ENCODE data around the gene PPP2R2C.

The PPP2R2C gene

DNA sequence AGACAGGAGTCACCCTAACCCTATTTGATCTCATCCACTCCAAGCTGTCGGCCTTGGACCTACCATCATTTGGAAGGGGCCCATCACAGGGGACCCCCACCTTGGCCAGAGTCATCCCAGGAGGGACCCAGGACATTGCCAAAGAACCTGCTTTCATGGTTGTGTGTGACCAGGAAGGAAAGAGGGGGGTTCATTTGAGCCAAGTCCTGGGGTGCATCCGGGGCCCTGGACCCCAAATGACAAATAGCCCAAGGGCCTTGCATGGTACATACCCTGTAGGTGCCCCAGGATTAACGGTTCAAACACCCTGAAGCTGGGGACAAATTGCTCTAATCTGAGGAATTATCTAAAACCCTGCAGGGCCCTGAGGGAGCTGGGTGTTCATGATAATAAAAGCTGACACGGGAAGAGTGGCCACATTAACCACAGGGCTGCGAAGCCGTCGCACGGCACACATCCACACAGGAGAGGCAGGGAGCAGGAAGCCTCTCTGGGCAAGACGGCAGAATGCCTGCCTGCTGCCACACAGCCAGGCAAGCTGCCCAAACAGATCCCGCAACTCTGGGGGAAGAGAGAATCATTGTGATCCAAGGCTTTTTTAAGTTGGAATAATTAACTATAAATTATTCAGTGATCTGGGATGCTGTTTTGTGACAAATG lies 28.2 kb upstream of the PPP2R2C start:
- Mint-ChIP-seq H3K27ac (no peak overlapping the region), H3K4me3 (no peak overlapping the region), H3K4me1 (ENCODE audit: low read depth) (no peaks in the 10 kb centered on the region), H3K9me3 (peaks cover 18% of the 10 kb centered on the region), H3K27me3 (ENCODE audit: low read depth) (peaks cover 6% of the 10 kb centered on the region), H3K36me3 (ENCODE audit: low read depth) (no peaks in the 10 kb centered on the region)

- Mint-ChIP-seq H3K36me3 (ENCODE audit: low read depth) (no peaks in the 10 kb centered on the region), H3K27me3 (ENCODE audit: low read depth) (peaks cover 6% of the 10 kb centered on the region), H3K4me1 (ENCODE audit: low read depth) (no peaks in the 10 kb centered on the region), H3K4me3 (no peak overlapping the region), H3K9me3 (peaks cover 9% of the 10 kb centered on the region), H3K27ac (no peak overlapping the region)
These were observed 26.8 kb upstream of the PPP2R2C start for GRCh38 chr4:6499238-6499600.

DNA sequence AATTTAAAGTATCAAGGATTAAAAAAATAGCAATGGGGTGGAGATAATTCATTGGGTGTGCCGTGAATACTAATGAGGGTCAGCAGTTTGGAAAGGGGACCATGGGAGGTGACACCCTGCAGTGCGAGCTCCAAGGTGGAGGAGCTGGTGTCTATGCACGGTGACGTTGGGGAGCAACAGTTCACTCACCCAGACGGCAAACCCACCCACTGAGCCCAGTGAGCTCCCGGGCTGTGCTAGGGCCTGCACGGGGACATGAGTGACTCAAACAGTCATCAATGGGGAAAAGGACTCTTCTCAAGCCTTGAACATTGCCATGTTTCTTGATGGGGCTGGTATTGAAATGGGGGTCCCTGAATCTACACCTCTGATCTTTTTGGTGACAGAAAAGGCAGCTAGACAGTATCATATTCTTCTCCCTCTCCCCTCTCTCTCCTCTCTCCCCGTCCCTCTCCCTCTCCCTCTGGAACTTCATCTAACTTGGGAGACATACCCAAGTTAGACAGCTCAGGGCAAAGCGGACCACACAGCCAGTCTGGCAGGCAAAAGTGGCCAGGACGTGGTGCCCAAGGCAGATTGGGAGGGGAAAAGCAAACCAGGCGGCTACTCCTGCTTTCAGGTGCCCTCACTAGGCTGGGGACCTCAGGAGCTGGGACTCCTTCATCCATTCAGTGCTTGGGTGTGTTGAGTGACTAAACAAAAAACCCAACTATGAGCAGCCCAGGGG lies 26.3 kb upstream of the PPP2R2C start:
- H3K4me3 Mint-ChIP-seq: no peak overlapping the region
- peaks cover 6% of the 10 kb centered on the region for H3K27me3 Mint-ChIP-seq (ENCODE audit: low read depth)
- H3K4me1 Mint-ChIP-seq (ENCODE audit: low read depth): no peaks in the 10 kb centered on the region
- peaks cover 3% of the 10 kb centered on the region for H3K9me3 Mint-ChIP-seq
- H3K36me3 Mint-ChIP-seq (ENCODE audit: low read depth): no peaks in the 10 kb centered on the region
- no peak overlapping the region for H3K27ac Mint-ChIP-seq

- peaks cover 6% of the 10 kb centered on the region for H3K27me3 Mint-ChIP-seq (ENCODE audit: low read depth)
- no peak overlapping the region for H3K27ac Mint-ChIP-seq
- H3K36me3 Mint-ChIP-seq (ENCODE audit: low read depth): no peaks in the 10 kb centered on the region
- no peak overlapping the region for H3K4me3 Mint-ChIP-seq
- no peaks in the 10 kb centered on the region for H3K4me1 Mint-ChIP-seq (ENCODE audit: low read depth)
- no peaks in the 10 kb centered on the region for H3K9me3 Mint-ChIP-seq
These were observed 25.4 kb upstream of the PPP2R2C start for GRCh38 chr4:6497796-6498195.

GRCh38 chr4:6495736-6496135 lies 23.3 kb upstream of the PPP2R2C start:
- Mint-ChIP-seq H3K4me1 (ENCODE audit: low read depth) (no peaks in the 10 kb centered on the region), H3K36me3 (ENCODE audit: low read depth) (no peaks in the 10 kb centered on the region), H3K27me3 (ENCODE audit: low read depth) (peaks cover 6% of the 10 kb centered on the region), H3K9me3 (peaks cover 3% of the 10 kb centered on the region), H3K27ac (no peak overlapping the region), H3K4me3 (no peak overlapping the region)

- H3K27ac Mint-ChIP-seq: no peak overlapping the region
- no peaks in the 10 kb centered on the region for H3K36me3 Mint-ChIP-seq (ENCODE audit: low read depth)
- no peaks in the 10 kb centered on the region for H3K4me1 Mint-ChIP-seq (ENCODE audit: low read depth)
- peaks cover 6% of the 10 kb centered on the region for H3K27me3 Mint-ChIP-seq (ENCODE audit: low read depth)
- H3K9me3 Mint-ChIP-seq: peaks cover 3% of the 10 kb centered on the region
- no peak overlapping the region for H3K4me3 Mint-ChIP-seq
These were observed 22.8 kb upstream of the PPP2R2C start for GRCh38 chr4:6495296-6495590.

- Mint-ChIP-seq H3K4me3 (no peak overlapping the region), H3K27me3 (ENCODE audit: low read depth) (peaks cover under 1% of the 10 kb centered on the region), H3K9me3 (peaks cover 3% of the 10 kb centered on the region), H3K36me3 (ENCODE audit: low read depth) (no peaks in the 10 kb centered on the region), H3K27ac (no peak overlapping the region), H3K4me1 (ENCODE audit: low read depth) (no peaks in the 10 kb centered on the region)
These were observed 22.2 kb upstream of the PPP2R2C start for GRCh38 chr4:6494431-6495295.

- H3K4me1 Mint-ChIP-seq (ENCODE audit: low read depth): no peaks in the 10 kb centered on the region
- H3K27me3 Mint-ChIP-seq (ENCODE audit: low read depth): peaks cover 4% of the 10 kb centered on the region
These were observed 21.4 kb upstream of the PPP2R2C start for GRCh38 chr4:6493658-6494304.

DNA sequence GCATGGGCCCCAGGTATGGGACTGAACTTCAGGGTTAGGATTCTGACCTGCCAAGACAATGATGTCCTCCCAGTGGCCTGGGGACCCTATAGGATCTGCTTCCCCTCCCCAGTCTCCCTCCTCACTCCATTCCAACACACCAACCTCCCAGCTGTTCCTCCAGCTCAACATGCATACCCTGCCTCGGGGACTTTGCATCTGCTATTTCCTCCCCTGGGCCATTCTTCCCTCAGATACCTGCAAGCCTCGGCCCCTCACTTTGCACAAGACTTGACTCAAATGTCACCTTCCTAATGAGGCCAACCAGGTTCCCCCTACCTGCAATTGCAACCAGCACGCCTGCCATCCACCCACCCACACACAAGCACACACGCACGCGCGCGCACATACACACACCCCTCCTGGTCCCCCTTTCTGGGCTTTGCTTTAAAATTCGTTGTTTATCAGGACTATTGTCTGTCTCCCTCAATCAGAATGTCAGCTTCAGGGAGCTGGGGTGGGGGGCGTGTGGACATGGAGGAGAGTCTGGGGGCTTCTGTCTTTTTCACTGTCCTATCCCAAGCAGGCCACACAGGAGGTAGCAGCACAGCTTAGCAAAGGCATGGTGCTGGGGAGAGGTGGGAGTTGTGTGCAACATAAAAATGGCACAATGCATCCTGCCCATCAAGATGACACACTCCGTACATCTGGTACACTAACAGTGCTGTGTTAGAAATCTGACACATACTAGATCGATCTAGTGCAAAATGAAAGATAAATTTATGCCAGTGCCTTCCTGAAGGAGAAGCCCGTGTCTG lies 20.6 kb upstream of the PPP2R2C start:
- Mint-ChIP-seq H3K27ac (no peak overlapping the region), H3K4me1 (ENCODE audit: low read depth) (no peaks in the 10 kb centered on the region), H3K36me3 (ENCODE audit: low read depth) (no peaks in the 10 kb centered on the region), H3K4me3 (no peak overlapping the region), H3K9me3 (peaks cover 3% of the 10 kb centered on the region), H3K27me3 (ENCODE audit: low read depth) (peaks cover 4% of the 10 kb centered on the region)

More at GRCh38 chr4:6493658-6494304, 21.4 kb upstream of the PPP2R2C start:
- H3K4me3 Mint-ChIP-seq: no peak overlapping the region
- peaks cover 3% of the 10 kb centered on the region for H3K9me3 Mint-ChIP-seq
- no peaks in the 10 kb centered on the region for H3K36me3 Mint-ChIP-seq (ENCODE audit: low read depth)
- no peak overlapping the region for H3K27ac Mint-ChIP-seq

GRCh38 chr4:6492027-6492590 lies 19.7 kb upstream of the PPP2R2C start:
- Mint-ChIP-seq H3K4me1 (ENCODE audit: low read depth) (no peaks in the 10 kb centered on the region), H3K4me3 (no peak overlapping the region), H3K9me3 (peaks cover 3% of the 10 kb centered on the region), H3K27me3 (ENCODE audit: low read depth) (peaks cover 4% of the 10 kb centered on the region), H3K36me3 (ENCODE audit: low read depth) (no peaks in the 10 kb centered on the region), H3K27ac (no peak overlapping the region)

- Mint-ChIP-seq H3K4me3 (no peak overlapping the region), H3K9me3 (peaks cover 3% of the 10 kb centered on the region), H3K4me1 (ENCODE audit: low read depth) (no peaks in the 10 kb centered on the region), H3K27me3 (ENCODE audit: low read depth) (peaks cover 9% of the 10 kb centered on the region), H3K36me3 (ENCODE audit: low read depth) (no peaks in the 10 kb centered on the region), H3K27ac (no peak overlapping the region)
These were observed 18.8 kb upstream of the PPP2R2C start for GRCh38 chr4:6491235-6491634.

GRCh38 chr4:6489927-6490326 lies 17.5 kb upstream of the PPP2R2C start:
- Mint-ChIP-seq H3K27me3 (ENCODE audit: low read depth) (peaks cover 21% of the 10 kb centered on the region), H3K4me3 (no peak overlapping the region), H3K9me3 (peaks cover 3% of the 10 kb centered on the region), H3K36me3 (ENCODE audit: low read depth) (no peaks in the 10 kb centered on the region), H3K27ac (no peak overlapping the region), H3K4me1 (ENCODE audit: low read depth) (no peaks in the 10 kb centered on the region)

DNA sequence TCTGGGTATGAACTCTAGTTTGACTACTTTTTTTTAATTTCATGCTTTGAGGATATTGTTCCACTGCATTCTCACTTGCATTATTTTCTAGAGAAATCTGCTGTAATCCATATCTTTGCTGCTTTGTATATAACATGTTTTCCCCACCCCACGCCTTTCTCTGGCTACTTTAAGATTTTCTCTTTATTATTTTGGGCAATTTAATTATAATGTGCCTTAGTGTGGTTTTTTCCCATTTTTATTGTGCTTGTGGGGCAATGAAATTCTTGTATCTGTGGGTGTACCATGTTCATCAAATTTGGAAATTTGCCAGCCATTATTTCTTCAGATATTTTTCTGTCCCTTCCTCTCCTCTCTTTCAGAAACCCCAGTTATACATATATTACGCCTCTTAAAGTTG lies 15.1 kb upstream of the PPP2R2C start:
- Mint-ChIP-seq H3K9me3 (peaks cover 3% of the 10 kb centered on the region), H3K36me3 (ENCODE audit: low read depth) (no peaks in the 10 kb centered on the region), H3K4me1 (ENCODE audit: low read depth) (no peaks in the 10 kb centered on the region), H3K27ac (no peak overlapping the region), H3K27me3 (ENCODE audit: low read depth) (peaks cover 34% of the 10 kb centered on the region), H3K4me3 (no peak overlapping the region)

All from T-helper 1 cell treated with Interleukin-12 subunit alpha and Interleukin-12 subunit beta and Interleukin-4 antibody, amounts not matched to agents 30 μg/mL and 1 μg/mL, for 36 hours (primary cell).